Measurements from ENCODE around the gene HIVEP3.

The HIVEP3 gene

GRCh38 chr1:41724926-41725325, 193.8 kb downstream of the HIVEP3 start:
- DNase-seq, result no peak

- DNase-seq, result no peak
These were observed 194.5 kb downstream of the HIVEP3 start for GRCh38 chr1:41724248-41724647.

- no peak for DNase-seq
These were observed 194.9 kb downstream of the HIVEP3 start for GRCh38 chr1:41723786-41724185.

- no peak for DNase-seq
These were observed 196.5 kb downstream of the HIVEP3 start for GRCh38 chr1:41722184-41722583.

DNA sequence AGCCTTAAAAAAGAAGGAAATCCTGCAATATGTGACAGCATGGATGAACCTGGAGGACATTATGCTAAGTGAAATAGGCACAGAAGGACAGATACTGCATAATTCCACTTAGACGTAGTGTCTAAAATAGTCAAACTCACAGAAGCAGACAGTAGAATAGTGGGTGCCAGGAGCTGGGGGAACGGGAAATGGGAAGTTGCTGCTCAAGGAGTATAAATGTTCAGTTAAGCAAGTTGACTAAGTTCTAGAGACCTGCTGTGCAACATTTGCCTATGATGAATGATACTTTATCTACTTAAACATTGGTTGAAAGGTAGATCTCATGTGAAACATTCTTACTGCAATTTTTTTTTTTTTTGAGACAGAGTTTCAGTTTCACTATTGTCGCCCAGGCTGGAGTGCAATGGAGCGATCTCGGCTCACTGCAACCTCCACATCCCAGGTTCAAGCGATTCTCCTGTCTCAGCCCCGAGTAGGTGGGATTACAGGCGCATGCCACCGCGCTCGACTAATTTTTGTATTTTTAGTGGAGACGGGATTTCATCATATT, 197.8 kb downstream of the HIVEP3 start:
- no peak for DNase-seq

- DNase-seq, result no peak
These were observed 199.1 kb downstream of the HIVEP3 start for GRCh38 chr1:41719590-41719989.

- no peak for DNase-seq
These were observed 199.6 kb downstream of the HIVEP3 start for GRCh38 chr1:41719128-41719527.

- no peak for DNase-seq
These were observed 200.2 kb downstream of the HIVEP3 start for GRCh38 chr1:41718497-41718896.

GRCh38 chr1:41716188-41717130, 202.3 kb downstream of the HIVEP3 start:
- no peak for DNase-seq

GRCh38 chr1:41715441-41716095, 203.2 kb downstream of the HIVEP3 start:
- DNase-seq, result no peak

DNA sequence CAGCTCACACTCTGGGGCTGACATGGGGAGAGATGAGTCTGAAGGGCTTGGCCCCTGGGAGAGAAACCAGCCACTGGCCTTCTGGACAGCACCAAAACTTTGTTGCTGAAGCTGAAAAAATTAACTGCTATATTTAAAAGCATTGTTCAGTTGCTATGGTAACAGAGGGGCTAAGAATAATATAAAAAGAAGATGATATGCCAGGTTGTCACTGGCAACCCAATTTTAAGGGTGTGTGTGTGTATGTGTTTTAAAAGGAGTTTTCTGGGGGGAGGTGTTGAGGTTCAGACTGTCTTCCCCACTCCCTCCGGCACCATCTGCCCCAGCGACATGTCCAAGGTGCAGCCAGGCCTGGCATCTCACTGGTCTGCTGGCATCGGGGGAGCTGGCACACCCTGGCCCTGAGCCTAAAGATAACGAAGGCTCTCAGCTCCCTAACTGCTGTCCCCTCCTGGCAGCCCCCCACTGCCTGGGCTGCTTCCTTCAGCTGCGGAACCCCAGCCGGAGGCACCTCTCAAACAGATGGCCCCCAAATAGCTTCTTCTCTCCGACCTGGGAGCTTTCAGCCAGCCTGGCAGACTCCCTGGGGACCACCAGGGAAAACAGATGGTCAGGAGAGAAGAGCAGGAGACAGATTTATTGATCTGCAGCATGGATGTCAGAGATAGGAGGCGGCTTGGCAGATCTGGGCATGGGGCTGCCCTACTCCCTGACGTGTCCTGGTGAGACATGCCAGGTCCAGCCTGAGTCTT, 203.9 kb downstream of the HIVEP3 start:
- no peak for DNase-seq

- no peak for DNase-seq
These were observed 205.0 kb downstream of the HIVEP3 start for GRCh38 chr1:41713557-41714327.

DNA sequence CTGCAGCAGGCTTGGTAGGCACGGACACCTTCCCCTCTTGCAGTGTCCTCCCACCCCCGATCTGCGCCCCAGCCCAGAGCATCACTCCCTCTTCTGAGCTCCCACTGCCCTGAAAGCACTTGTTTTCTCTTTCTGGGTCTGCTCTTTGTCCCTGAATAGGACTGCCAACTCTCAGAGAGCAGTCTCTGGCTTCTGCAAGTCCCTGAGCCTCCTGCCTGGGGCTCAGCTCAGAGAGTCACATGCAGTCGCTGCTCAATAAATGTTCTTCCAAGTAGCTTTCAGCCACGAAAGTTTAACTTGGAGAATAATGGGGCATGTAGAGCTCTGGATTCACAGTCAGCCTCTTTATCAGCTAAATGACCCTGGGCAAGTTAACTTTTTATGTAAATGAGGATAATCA, 205.6 kb downstream of the HIVEP3 start:
- DNase-seq, result no peak

DNA sequence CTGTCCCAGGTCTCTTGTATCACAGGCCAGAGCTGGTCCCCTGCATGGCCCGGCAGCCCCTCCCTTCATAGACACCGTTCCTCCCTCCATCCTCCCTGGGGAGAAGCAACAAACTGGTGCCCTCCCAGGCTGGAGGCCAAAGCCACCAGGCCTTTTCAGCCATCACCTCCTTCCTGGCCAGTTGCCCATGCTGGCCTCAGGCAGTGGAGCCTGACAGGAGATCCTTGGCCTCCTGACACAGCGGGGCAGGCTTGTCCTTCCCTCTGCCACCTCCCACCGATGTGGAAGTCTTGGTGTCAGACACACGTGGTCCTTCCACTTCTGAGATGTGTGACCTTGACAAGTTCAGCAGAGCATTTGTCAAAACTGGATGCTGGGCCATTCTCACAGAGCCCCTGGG, 206.0 kb downstream of the HIVEP3 start:
- DNase-seq, result no peak

DNA sequence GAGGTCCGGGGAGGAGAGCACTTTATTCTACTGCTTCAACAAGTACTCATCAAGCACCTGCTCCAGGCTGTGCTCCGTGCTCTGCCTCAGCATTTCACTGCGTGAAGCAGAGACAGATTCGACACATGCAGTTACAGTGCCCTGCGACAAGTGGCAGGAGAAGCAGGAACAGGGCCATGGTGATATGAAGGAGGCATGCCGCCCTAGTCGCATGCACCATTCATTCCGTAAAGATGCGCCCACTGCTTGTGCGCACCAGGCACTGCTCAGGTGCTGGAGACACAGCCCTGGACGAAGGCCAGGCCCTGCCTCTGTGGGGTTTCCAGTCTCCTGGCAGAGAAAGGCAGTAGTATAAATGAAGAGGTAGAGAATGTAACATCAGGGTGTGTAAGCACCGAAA, 206.6 kb downstream of the HIVEP3 start:
- DNase-seq, result no peak

DNA sequence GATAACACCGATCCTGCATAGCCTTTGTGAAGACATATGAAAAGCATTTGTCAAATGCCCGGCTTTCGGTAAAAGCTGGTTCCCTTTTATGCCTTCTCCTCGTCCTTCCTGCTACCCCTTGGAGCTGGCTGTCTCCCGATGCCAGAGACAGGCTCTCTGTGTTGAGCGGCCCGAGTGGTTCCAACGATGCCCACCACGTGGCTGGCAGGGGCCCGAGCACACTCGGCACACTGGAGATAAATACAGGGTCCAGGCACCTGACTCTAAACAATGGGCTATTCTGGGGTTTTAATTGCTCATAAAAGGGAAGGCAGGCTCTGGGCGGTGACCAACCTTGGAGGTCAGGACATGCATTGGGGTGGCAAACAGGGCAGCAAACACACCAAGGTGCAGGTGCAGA, 207.1 kb downstream of the HIVEP3 start:
- no peak for DNase-seq

DNA sequence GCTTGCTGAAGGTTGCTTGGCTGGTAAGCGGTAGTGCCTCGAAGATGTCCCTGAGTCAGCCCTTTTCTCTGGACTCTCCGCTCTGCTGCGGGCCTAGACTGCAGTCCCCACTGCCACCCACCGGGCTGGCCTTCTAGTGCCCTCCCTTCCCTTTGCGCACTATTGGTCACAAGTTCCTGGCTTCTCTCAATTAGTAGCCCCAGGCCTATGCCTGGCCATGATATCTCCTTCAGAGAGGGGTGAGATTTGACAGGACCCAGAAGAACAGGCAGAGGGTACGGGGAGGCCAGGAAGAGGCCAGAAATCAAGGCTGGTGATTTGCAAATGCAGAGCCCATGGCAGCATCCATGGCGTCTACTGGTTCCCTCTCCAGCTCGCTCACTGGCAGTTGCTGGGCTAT, 207.7 kb downstream of the HIVEP3 start:
- DNase-seq, result no peak

DNA sequence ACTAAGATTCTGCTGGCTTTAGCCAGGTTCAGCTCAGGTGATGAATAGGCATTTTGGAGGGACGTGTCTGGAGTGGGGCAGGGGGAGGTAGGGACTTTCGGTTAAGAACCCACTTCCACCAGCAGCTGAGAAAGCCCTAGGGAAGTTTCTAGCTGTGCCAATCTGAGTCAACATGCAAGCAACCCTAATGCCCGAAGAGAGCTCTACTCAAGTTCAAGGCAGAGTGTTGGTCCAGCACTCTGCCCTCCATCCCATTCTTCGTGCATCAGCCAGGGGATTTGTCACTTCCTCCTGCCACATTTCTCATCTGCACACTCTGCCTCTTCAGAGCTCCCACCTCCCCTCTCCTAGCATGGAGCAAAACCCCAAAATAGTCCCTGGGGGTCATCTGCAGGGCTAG, 208.8 kb downstream of the HIVEP3 start:
- no peak for DNase-seq

DNA sequence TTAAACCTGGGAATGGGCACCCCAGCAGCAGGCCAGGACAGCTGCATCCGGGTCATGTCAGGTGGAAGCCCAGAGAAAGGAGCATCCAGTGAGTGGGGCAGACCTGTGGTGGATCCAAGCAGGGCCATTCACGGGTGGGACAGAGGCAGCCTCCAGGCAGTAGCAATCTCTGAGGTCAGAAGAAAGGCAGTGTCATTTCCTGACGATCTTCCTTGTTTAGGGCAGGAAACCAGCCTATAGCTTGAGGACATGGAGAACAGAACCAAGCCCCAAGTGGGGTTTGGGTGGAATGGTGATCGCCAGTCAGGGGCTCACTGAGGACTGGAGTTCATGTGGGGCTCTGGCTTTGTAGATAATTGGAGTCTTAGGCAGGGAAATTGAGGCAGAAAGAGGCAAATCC, 209.4 kb downstream of the HIVEP3 start:
- DNase-seq, result no peak

DNA sequence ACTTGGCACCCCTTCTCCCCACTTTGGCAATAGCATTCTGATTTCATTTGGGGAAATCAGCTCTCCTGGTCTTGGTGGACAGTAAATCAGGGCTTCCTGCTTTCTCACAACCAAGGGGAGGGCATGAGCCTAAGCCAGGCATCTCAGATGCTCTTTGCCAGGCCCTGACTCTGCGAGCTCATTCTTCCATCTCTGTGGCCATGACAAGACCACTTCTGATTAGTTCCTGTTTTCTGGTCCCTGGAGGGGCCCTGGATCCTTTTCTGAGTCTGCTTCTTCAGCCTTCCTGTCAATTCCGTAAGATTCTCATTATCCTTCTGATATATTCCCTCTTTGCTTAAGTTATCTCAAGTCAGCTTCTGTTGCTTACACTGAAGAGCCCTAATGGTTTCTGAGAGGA, 210.4 kb downstream of the HIVEP3 start:
- no peak for DNase-seq

- DNase-seq, result no peak
These were observed 210.9 kb downstream of the HIVEP3 start for GRCh38 chr1:41707793-41708192.

GRCh38 chr1:41705798-41706197, 212.9 kb downstream of the HIVEP3 start:
- DNase-seq, result no peak

DNA sequence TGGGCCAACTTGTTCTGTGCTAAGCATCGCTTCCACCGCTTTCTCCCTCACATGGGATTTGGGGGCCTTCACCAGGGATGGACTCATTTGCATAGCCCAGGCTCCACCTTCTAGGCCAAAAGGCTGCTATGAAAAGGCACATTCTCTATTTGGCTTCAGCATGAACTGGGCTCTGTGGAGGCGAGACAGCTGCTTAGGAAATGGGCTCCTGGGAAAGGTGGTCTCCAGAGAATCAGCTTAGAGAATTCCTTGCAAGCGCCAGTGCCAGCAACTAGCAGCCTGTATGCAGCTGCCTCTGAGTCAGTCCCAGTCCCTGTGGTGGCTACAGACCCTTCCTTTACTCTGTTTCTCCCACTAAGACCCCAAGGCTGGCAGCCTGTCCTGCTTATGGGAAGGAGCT, 214.5 kb downstream of the HIVEP3 start:
- no peak for DNase-seq

Data from activated T-cell treated with anti-CD3 and anti-CD28 coated beads for 4 hours (primary cell).